Fibroblast of mammary gland (primary cell): ENCODE data around the gene ITM2B.

Source experiments
- DNase-seq: peaks from one replicate; pipeline ENCODE4 v3.0.0-alpha.2; 2010; ENCODE audit warnings: low read depth
- H3K4me3 ChIP-seq: 2 replicates; pipeline ENCODE4 v1.5.1; 2011; ENCODE audit warnings: low read depth, mild to moderate bottlenecking, low read length, moderate library complexity; ENCODE audit not compliant: control insufficient read depth
- CTCF ChIP-seq: conservative IDR thresholded peaks from 2 replicates; pipeline ENCODE4 v1.5.1; 2011; ENCODE audit warnings: low read depth, low read length, inconsistent platforms; ENCODE audit not compliant: control insufficient read depth, insufficient read depth

Gene ITM2B

GRCh38 chr13:48233046-48233888 is at the start of gene ITM2B:
ITM2B (plus strand) TSS chr13:48233206; CDS start chr13:48233361, 155 bp downstream.
- DNase-seq = peak; percentile 57
- TF ChIP-seq CTCF = no peak
- peak within 1 kb of the TSS; percentile 98 for H3K4me3 ChIP-seq

GRCh38 chr13:48184260-48184659 is 48.7 kb upstream of the ITM2B start:
- no peak for TF ChIP-seq CTCF
- no peak for DNase-seq

GRCh38 chr13:48185018-48185417 is 48.0 kb upstream of the ITM2B start:
- no peak overlapping the region for H3K4me3 ChIP-seq
- DNase-seq = peak; percentile 12
- no peak for TF ChIP-seq CTCF

More at GRCh38 chr13:48184260-48184659, 48.7 kb upstream of the ITM2B start:
- H3K4me3 ChIP-seq = no peak overlapping the region

- no peak for TF ChIP-seq CTCF
- H3K4me3 ChIP-seq = no peak overlapping the region
Observed at GRCh38 chr13:48186722-48187121, 46.3 kb upstream of the ITM2B start.

GRCh38 chr13:48188131-48188530 is 44.9 kb upstream of the ITM2B start:
- DNase-seq = no peak
- no peak for TF ChIP-seq CTCF
- H3K4me3 ChIP-seq = no peak overlapping the region

More at GRCh38 chr13:48186722-48187121, 46.3 kb upstream of the ITM2B start:
- no peak for DNase-seq

- no peak for TF ChIP-seq CTCF
- H3K4me3 ChIP-seq = no peak overlapping the region
- no peak for DNase-seq
Observed at GRCh38 chr13:48188601-48189000, 44.4 kb upstream of the ITM2B start.

GRCh38 chr13:48189171-48189570 is 43.8 kb upstream of the ITM2B start:
- TF ChIP-seq CTCF = no peak
- H3K4me3 ChIP-seq = no peak overlapping the region
- no peak for DNase-seq
